Neural progenitor cell (in vitro differentiated cells): Measurements from ENCODE around the gene KCTD11.
A peak's percentile ranks its signal among the peaks of the same experiment; 100 is the strongest.

Experiments used
- CTCF ChIP-seq: fragments of 200-600 bp; sonication (generic); IDR thresholded peaks from 2 replicates; pipeline ENCODE4 v1.5.1; 2017; ENCODE audit warnings: antibody characterized with exemption, mild to moderate bottlenecking
- EZH2 ChIP-seq: fragments of 200-600 bp; sonication (generic); IDR thresholded peaks from 2 replicates; pipeline ENCODE4 v1.6.1; 2017; ENCODE audit warnings: antibody characterized with exemption, mild to moderate bottlenecking, moderate library complexity

- TF ChIP-seq CTCF (peak; percentile 40), EZH2 (no peak)
These were observed 41.9 kb downstream of the KCTD11 start for GRCh38 chr17:7393613-7394451.
